Measurements from ENCODE around the gene TGFBI.

The TGFBI gene

GRCh38 chr5:136028782-136029742 lies at the start of gene TGFBI:
Gene TGFBI, plus strand, starts transcription at chr5:136028988. Its CDS starts 68 bp downstream, at chr5:136029056.
- DNase-seq (ENCODE audit: low spot score), result no peak

- no peak for DNase-seq (ENCODE audit: low spot score)
Observed at GRCh38 chr5:135978993-135979392, 49.8 kb upstream of the TGFBI start.

- DNase-seq (ENCODE audit: low spot score), result no peak
Observed at GRCh38 chr5:135979510-135979909, 49.3 kb upstream of the TGFBI start.

- no peak for DNase-seq (ENCODE audit: low spot score)
Observed at GRCh38 chr5:135980620-135981019, 48.2 kb upstream of the TGFBI start.

- DNase-seq (ENCODE audit: low spot score), result no peak
Observed at GRCh38 chr5:135985951-135986350, 42.8 kb upstream of the TGFBI start.

GRCh38 chr5:135986401-135986800 lies 42.4 kb upstream of the TGFBI start:
- DNase-seq (ENCODE audit: low spot score), result no peak

GRCh38 chr5:135986891-135987401 lies 41.8 kb upstream of the TGFBI start:
- no peak for DNase-seq (ENCODE audit: low spot score)

- no peak for DNase-seq (ENCODE audit: low spot score)
Observed at GRCh38 chr5:135988546-135988945, 40.2 kb upstream of the TGFBI start.

GRCh38 chr5:135989686-135990085 lies 39.1 kb upstream of the TGFBI start:
- no peak for DNase-seq (ENCODE audit: low spot score)

GRCh38 chr5:135990528-135991255 lies 38.1 kb upstream of the TGFBI start:
- no peak for DNase-seq (ENCODE audit: low spot score)

GRCh38 chr5:135991429-135991828 lies 37.4 kb upstream of the TGFBI start:
- no peak for DNase-seq (ENCODE audit: low spot score)

- DNase-seq (ENCODE audit: low spot score), result no peak
Observed at GRCh38 chr5:135993335-135993879, 35.4 kb upstream of the TGFBI start.

- no peak for DNase-seq (ENCODE audit: low spot score)
Observed at GRCh38 chr5:135993880-135994636, 34.7 kb upstream of the TGFBI start.

GRCh38 chr5:135995976-135996375 lies 32.8 kb upstream of the TGFBI start:
- no peak for DNase-seq (ENCODE audit: low spot score)

- DNase-seq (ENCODE audit: low spot score), result no peak
Observed at GRCh38 chr5:135996611-135997010, 32.2 kb upstream of the TGFBI start.

GRCh38 chr5:135997673-135998335 lies 31.0 kb upstream of the TGFBI start:
- no peak for DNase-seq (ENCODE audit: low spot score)

GRCh38 chr5:135998889-135999288 lies 29.9 kb upstream of the TGFBI start:
- no peak for DNase-seq (ENCODE audit: low spot score)

- DNase-seq (ENCODE audit: low spot score), result no peak
Observed at GRCh38 chr5:135999406-136000139, 29.2 kb upstream of the TGFBI start.

- DNase-seq (ENCODE audit: low spot score), result no peak
Observed at GRCh38 chr5:136000147-136000546, 28.6 kb upstream of the TGFBI start.

- DNase-seq (ENCODE audit: low spot score), result no peak
Observed at GRCh38 chr5:136000932-136001331, 27.9 kb upstream of the TGFBI start.

Data from globus pallidus (tissue), 1 donor.